ENCODE measurements around the gene BTG2.
A peak's percentile ranks its signal among the peaks of the same experiment; 100 is the strongest.

BTG2 gene

GRCh38 chr1:203276916-203277545 lies 28.3 kb upstream of the BTG2 start:
- Histone ChIP-seq H3K36me3 (ENCODE audit: control insufficient read depth in 1 of 2, insufficient read depth in 2 of 2, low read length in 2 of 2) (no peaks in the 10 kb centered on the region), H3K27ac (ENCODE audit: low read depth, low read length) (peak overlapping the region; percentile 25), H3K9me3 (ENCODE audit: control insufficient read depth in 1 of 2, low read length in 2 of 2) (no peaks in the 10 kb centered on the region), H3K4me1 (ENCODE audit: control insufficient read depth in 1 of 2, insufficient read depth in 2 of 2, low read length in 2 of 2) (peaks cover 51 to 54% of the 10 kb centered on the region in 2 donors), H3K27me3 (ENCODE audit: control insufficient read depth in 1 of 2, insufficient read depth in 2 of 2, low read length in 2 of 2) (no peaks in the 10 kb centered on the region), H3K9ac (ENCODE audit: low read depth in 1 of 2, low read length in 2 of 2) (peak overlapping the region in 1 of 2 donors; percentile 33), H3K4me3 (ENCODE audit: low read depth in 1 of 2, low read length in 2 of 2) (no peak overlapping the region)

- Histone ChIP-seq H3K4me3 (ENCODE audit: low read depth in 1 of 2, low read length in 2 of 2) (peak overlapping the region; percentile 8 to 24), H3K36me3 (ENCODE audit: control insufficient read depth in 1 of 2, insufficient read depth in 2 of 2, low read length in 2 of 2) (no peaks in the 10 kb centered on the region), H3K27ac (ENCODE audit: low read depth, low read length) (peak overlapping the region; percentile 71), H3K9me3 (ENCODE audit: control insufficient read depth in 1 of 2, low read length in 2 of 2) (no peaks in the 10 kb centered on the region), H3K4me1 (ENCODE audit: control insufficient read depth in 1 of 2, insufficient read depth in 2 of 2, low read length in 2 of 2) (peaks cover 56 to 58% of the 10 kb centered on the region in 2 donors), H3K27me3 (ENCODE audit: control insufficient read depth in 1 of 2, insufficient read depth in 2 of 2, low read length in 2 of 2) (no peaks in the 10 kb centered on the region), H3K9ac (ENCODE audit: low read depth in 1 of 2, low read length in 2 of 2) (peak overlapping the region; percentile 16 to 68)
Measured at GRCh38 chr1:203278082-203278884, 27.0 kb upstream of the BTG2 start.

- Histone ChIP-seq H3K9ac (ENCODE audit: low read depth in 1 of 2, low read length in 2 of 2) (peak overlapping the region in 1 of 2 donors; percentile 68), H3K9me3 (ENCODE audit: control insufficient read depth in 1 of 2, low read length in 2 of 2) (no peaks in the 10 kb centered on the region), H3K4me3 (ENCODE audit: low read depth in 1 of 2, low read length in 2 of 2) (no peak overlapping the region), H3K27me3 (ENCODE audit: control insufficient read depth in 1 of 2, insufficient read depth in 2 of 2, low read length in 2 of 2) (no peaks in the 10 kb centered on the region), H3K36me3 (ENCODE audit: control insufficient read depth in 1 of 2, insufficient read depth in 2 of 2, low read length in 2 of 2) (no peaks in the 10 kb centered on the region), H3K4me1 (ENCODE audit: control insufficient read depth in 1 of 2, insufficient read depth in 2 of 2, low read length in 2 of 2) (peaks cover 53 to 55% of the 10 kb centered on the region in 2 donors), H3K27ac (ENCODE audit: low read depth, low read length) (peak overlapping the region; percentile 71)
Measured at GRCh38 chr1:203278885-203279406, 26.4 kb upstream of the BTG2 start.

- no peak overlapping the region for H3K9ac ChIP-seq (ENCODE audit: low read depth in 1 of 2, low read length in 2 of 2)
- no peak overlapping the region for H3K4me3 ChIP-seq (ENCODE audit: low read depth in 1 of 2, low read length in 2 of 2)
- H3K27me3 ChIP-seq (ENCODE audit: control insufficient read depth in 1 of 2, insufficient read depth in 2 of 2, low read length in 2 of 2), result no peaks in the 10 kb centered on the region
- H3K9me3 ChIP-seq (ENCODE audit: control insufficient read depth in 1 of 2, low read length in 2 of 2), result no peaks in the 10 kb centered on the region
- peaks cover 53% of the 10 kb centered on the region in 2 donors for H3K4me1 ChIP-seq (ENCODE audit: control insufficient read depth in 1 of 2, insufficient read depth in 2 of 2, low read length in 2 of 2)
- no peaks in the 10 kb centered on the region for H3K36me3 ChIP-seq (ENCODE audit: control insufficient read depth in 1 of 2, insufficient read depth in 2 of 2, low read length in 2 of 2)
- H3K27ac ChIP-seq (ENCODE audit: low read depth, low read length), result peak overlapping the region; percentile 4
Measured at GRCh38 chr1:203280061-203280460, 25.3 kb upstream of the BTG2 start.

- H3K4me1 ChIP-seq (ENCODE audit: control insufficient read depth in 1 of 2, insufficient read depth in 2 of 2, low read length in 2 of 2), result peaks cover 56 to 58% of the 10 kb centered on the region in 2 donors
- H3K9ac ChIP-seq (ENCODE audit: low read depth in 1 of 2, low read length in 2 of 2), result no peak overlapping the region
- no peak overlapping the region for H3K27ac ChIP-seq (ENCODE audit: low read depth, low read length)
- no peaks in the 10 kb centered on the region for H3K36me3 ChIP-seq (ENCODE audit: control insufficient read depth in 1 of 2, insufficient read depth in 2 of 2, low read length in 2 of 2)
- no peaks in the 10 kb centered on the region for H3K9me3 ChIP-seq (ENCODE audit: control insufficient read depth in 1 of 2, low read length in 2 of 2)
- no peaks in the 10 kb centered on the region for H3K27me3 ChIP-seq (ENCODE audit: control insufficient read depth in 1 of 2, insufficient read depth in 2 of 2, low read length in 2 of 2)
- H3K4me3 ChIP-seq (ENCODE audit: low read depth in 1 of 2, low read length in 2 of 2), result no peak overlapping the region
Measured at GRCh38 chr1:203281033-203281432, 24.3 kb upstream of the BTG2 start.

GRCh38 chr1:203281851-203282661 lies 23.3 kb upstream of the BTG2 start:
- Histone ChIP-seq H3K4me1 (ENCODE audit: control insufficient read depth in 1 of 2, insufficient read depth in 2 of 2, low read length in 2 of 2) (peaks cover 63 to 67% of the 10 kb centered on the region in 2 donors), H3K27ac (ENCODE audit: low read depth, low read length) (no peak overlapping the region), H3K9ac (ENCODE audit: low read depth in 1 of 2, low read length in 2 of 2) (peak overlapping the region; percentile 30 to 48)

GRCh38 chr1:203282720-203283542 lies 22.4 kb upstream of the BTG2 start:
- no peaks in the 10 kb centered on the region for H3K9me3 ChIP-seq (ENCODE audit: control insufficient read depth in 1 of 2, low read length in 2 of 2)
- H3K4me3 ChIP-seq (ENCODE audit: low read depth in 1 of 2, low read length in 2 of 2), result no peak overlapping the region
- no peaks in the 10 kb centered on the region for H3K27me3 ChIP-seq (ENCODE audit: control insufficient read depth in 1 of 2, insufficient read depth in 2 of 2, low read length in 2 of 2)
- no peaks in the 10 kb centered on the region for H3K36me3 ChIP-seq (ENCODE audit: control insufficient read depth in 1 of 2, insufficient read depth in 2 of 2, low read length in 2 of 2)
- H3K4me1 ChIP-seq (ENCODE audit: control insufficient read depth in 1 of 2, insufficient read depth in 2 of 2, low read length in 2 of 2), result peaks cover 67 to 68% of the 10 kb centered on the region in 2 donors
- H3K27ac ChIP-seq (ENCODE audit: low read depth, low read length), result peak overlapping the region; percentile 16
- H3K9ac ChIP-seq (ENCODE audit: low read depth in 1 of 2, low read length in 2 of 2), result peak overlapping the region; percentile 30 to 48

More at GRCh38 chr1:203281851-203282661, 23.3 kb upstream of the BTG2 start:
- no peaks in the 10 kb centered on the region for H3K27me3 ChIP-seq (ENCODE audit: control insufficient read depth in 1 of 2, insufficient read depth in 2 of 2, low read length in 2 of 2)
- no peak overlapping the region for H3K4me3 ChIP-seq (ENCODE audit: low read depth in 1 of 2, low read length in 2 of 2)
- no peaks in the 10 kb centered on the region for H3K36me3 ChIP-seq (ENCODE audit: control insufficient read depth in 1 of 2, insufficient read depth in 2 of 2, low read length in 2 of 2)
- H3K9me3 ChIP-seq (ENCODE audit: control insufficient read depth in 1 of 2, low read length in 2 of 2), result no peaks in the 10 kb centered on the region

GRCh38 chr1:203283597-203283996 lies 21.7 kb upstream of the BTG2 start:
- H3K36me3 ChIP-seq (ENCODE audit: control insufficient read depth in 1 of 2, insufficient read depth in 2 of 2, low read length in 2 of 2), result no peaks in the 10 kb centered on the region
- peaks cover 67 to 68% of the 10 kb centered on the region in 2 donors for H3K4me1 ChIP-seq (ENCODE audit: control insufficient read depth in 1 of 2, insufficient read depth in 2 of 2, low read length in 2 of 2)
- H3K9ac ChIP-seq (ENCODE audit: low read depth in 1 of 2, low read length in 2 of 2), result no peak overlapping the region
- H3K27me3 ChIP-seq (ENCODE audit: control insufficient read depth in 1 of 2, insufficient read depth in 2 of 2, low read length in 2 of 2), result no peaks in the 10 kb centered on the region
- no peak overlapping the region for H3K4me3 ChIP-seq (ENCODE audit: low read depth in 1 of 2, low read length in 2 of 2)
- H3K27ac ChIP-seq (ENCODE audit: low read depth, low read length), result peak overlapping the region; percentile 16
- H3K9me3 ChIP-seq (ENCODE audit: control insufficient read depth in 1 of 2, low read length in 2 of 2), result no peaks in the 10 kb centered on the region

- H3K27ac ChIP-seq (ENCODE audit: low read depth, low read length), result no peak overlapping the region
- no peak overlapping the region for H3K4me3 ChIP-seq (ENCODE audit: low read depth in 1 of 2, low read length in 2 of 2)
- peaks cover 69 to 72% of the 10 kb centered on the region in 2 donors for H3K4me1 ChIP-seq (ENCODE audit: control insufficient read depth in 1 of 2, insufficient read depth in 2 of 2, low read length in 2 of 2)
- H3K36me3 ChIP-seq (ENCODE audit: control insufficient read depth in 1 of 2, insufficient read depth in 2 of 2, low read length in 2 of 2), result no peaks in the 10 kb centered on the region
- H3K9me3 ChIP-seq (ENCODE audit: control insufficient read depth in 1 of 2, low read length in 2 of 2), result no peaks in the 10 kb centered on the region
- H3K9ac ChIP-seq (ENCODE audit: low read depth in 1 of 2, low read length in 2 of 2), result no peak overlapping the region
- no peaks in the 10 kb centered on the region for H3K27me3 ChIP-seq (ENCODE audit: control insufficient read depth in 1 of 2, insufficient read depth in 2 of 2, low read length in 2 of 2)
Measured at GRCh38 chr1:203284411-203285123, 20.8 kb upstream of the BTG2 start.

Data from duodenal mucosa (tissue), 2 donors.